H1 (cell line): ENCODE data around the gene C2orf78. TPM values are rescaled to one million over a fixed set of nuclear protein-coding genes. Genes with fewer than 3 reads are reported as not detected.

ENCODE experiments used
- CTCF ChIA-PET: fragments of 300-600 bp; sonication (Branson Sonifier 250); formaldehyde crosslinking; loops from one replicate; lab custom pipeline; 2021; ENCODE audit not compliant: partially characterized antibody; lab: Charles Lee
- POLR2A ChIA-PET: fragments of 300-600 bp; sonication (Branson Sonifier 250); formaldehyde crosslinking; loops from one replicate; lab custom pipeline; 2021; ENCODE audit warnings: inconsistent platforms; ENCODE audit not compliant: partially characterized antibody; lab: Charles Lee
- DNase-seq, 2 experiments: peaks; one replicate each; pipeline versions ENCODE4 v3.0.0 to v3.0.0-alpha.2; 2010 to 2022; ENCODE audit warnings: low spot score in 2 of 2, low read depth in 1 of 2, mixed read lengths in 1 of 2
- FAIRE-seq: peaks from 2 replicates; lab custom pipeline; 2011; peaks lifted over from hg19 to GRCh38; lab: Jason Lieb, UNC
- H2AFZ ChIP-seq: 2 replicates; pipeline ENCODE4 v1.8.1; 2012; ENCODE audit warnings: low read length, inconsistent platforms
- H2AK5ac ChIP-seq: 2 replicates; pipeline ENCODE4 v1.6.1; 2013; ENCODE audit warnings: low read depth, low read length
- H2BK120ac ChIP-seq: replicated peaks from 2 replicates; pipeline ENCODE3; 2013; ENCODE audit warnings: low read depth, low read length, inconsistent platforms
- H2BK12ac ChIP-seq: 2 replicates; pipeline ENCODE4 v1.6.1; 2013; ENCODE audit warnings: low read depth, low read length
- H2BK15ac ChIP-seq: 2 replicates; pipeline ENCODE4 v1.6.1; 2013; ENCODE audit warnings: low read length
- H2BK20ac ChIP-seq: 2 replicates; pipeline ENCODE4 v1.6.1; 2013; ENCODE audit warnings: low read length
- H2BK5ac ChIP-seq: 2 replicates; pipeline ENCODE4 v1.6.1; 2013; ENCODE audit warnings: low read depth, low read length
- H3K14ac ChIP-seq: 2 replicates; pipeline ENCODE4 v1.6.1; 2013; ENCODE audit warnings: inconsistent platforms; ENCODE audit not compliant: insufficient read length
- H3K18ac ChIP-seq: 2 replicates; pipeline ENCODE4 v1.6.1; 2013; ENCODE audit warnings: low read length; ENCODE audit errors: extremely low read depth
- H3K23ac ChIP-seq: 2 replicates; pipeline ENCODE4 v1.6.1; 2013; ENCODE audit warnings: inconsistent platforms; ENCODE audit not compliant: insufficient read length
- H3K23me2 ChIP-seq: 2 replicates; pipeline ENCODE4 v1.6.1; 2013; ENCODE audit warnings: low read depth, low read length
- H3K27ac ChIP-seq: 2 replicates; pipeline ENCODE4 v1.6.1; 2011; ENCODE audit warnings: low read depth, low read length, inconsistent platforms
- H3K27me3 ChIP-seq, 4 experiments: replicated peaks in 1 of 4; 1 replicate in 1 of 4; 2 replicates in 3 of 4; pipeline versions ENCODE4 v1.6.1 to v1.8.1; 2011 to 2013; ENCODE audit warnings: low read length in 3 of 4, mild to moderate bottlenecking in 3 of 4, inconsistent platforms in 2 of 4, mixed read lengths in 2 of 4, moderate library complexity in 1 of 4; ENCODE audit not compliant: control insufficient read depth in 3 of 4, insufficient read depth in 3 of 4; ENCODE audit errors: extremely low read depth in 1 of 4
- H3K36me3 ChIP-seq, 4 experiments: 2 replicates each; pipeline versions ENCODE4 v1.6.1 to v1.8.1; 2011 to 2013; ENCODE audit warnings: mild to moderate bottlenecking in 4 of 4, low read length in 3 of 4, moderate library complexity in 2 of 4, control low read depth in 1 of 4, inconsistent platforms in 1 of 4; ENCODE audit not compliant: insufficient read depth in 4 of 4, control insufficient read depth in 2 of 4
- H3K4ac ChIP-seq: replicated peaks from 2 replicates; pipeline ENCODE3; 2013; ENCODE audit warnings: low read length, low read depth, mixed read lengths, inconsistent platforms; ENCODE audit not compliant: insufficient read length
- H3K4me1 ChIP-seq, 4 experiments: replicated peaks in 1 of 4; 1 replicate in 1 of 4; 2 replicates in 3 of 4; pipeline versions ENCODE4 v1.6.1 to v1.8.1; 2011 to 2013; ENCODE audit warnings: low read length in 3 of 4, inconsistent platforms in 2 of 4, mixed read lengths in 1 of 4; ENCODE audit not compliant: insufficient read depth in 4 of 4, control insufficient read depth in 3 of 4
- H3K4me2 ChIP-seq, 2 experiments: 2 replicates each; pipeline versions ENCODE4 v1.6.1 to v1.8.1; 2011 to 2013; ENCODE audit warnings: low read depth in 2 of 2, low read length in 2 of 2, control low read depth in 1 of 2, inconsistent platforms in 1 of 2, mild to moderate bottlenecking in 1 of 2; ENCODE audit not compliant: insufficient read depth in 1 of 2
- H3K4me3 ChIP-seq, 4 experiments: fragments of 200-600, 300-600 bp in 1 of 4; sonication (generic), shearing (Covaris generic), sonication (Bioruptor Twin) in 1 of 4; 2 replicates each; pipeline versions ENCODE4 v1.5.1 to v1.8.1; 2011 to 2016; ENCODE audit warnings: low read length in 4 of 4, low read depth in 3 of 4, control low read depth in 2 of 4, inconsistent platforms in 2 of 4, mild to moderate bottlenecking in 2 of 4, mixed read lengths in 1 of 4, moderate library complexity in 1 of 4; ENCODE audit not compliant: insufficient read depth in 2 of 4; ENCODE audit errors: extremely low read depth in 1 of 4
- H3K56ac ChIP-seq: replicated peaks from 2 replicates; pipeline ENCODE3; 2013; ENCODE audit warnings: low read depth, mild to moderate bottlenecking, mixed read lengths, low read length, inconsistent platforms; ENCODE audit not compliant: insufficient read length
- H3K79me1 ChIP-seq: 2 replicates; pipeline ENCODE4 v1.6.1; 2013; ENCODE audit warnings: low read depth, low read length, control low read depth
- H3K79me2 ChIP-seq, 2 experiments: 2 replicates each; pipeline versions ENCODE4 v1.6.1 to v1.8.1; 2012 to 2013; ENCODE audit warnings: low read length in 2 of 2, mild to moderate bottlenecking in 2 of 2, inconsistent platforms in 1 of 2; ENCODE audit not compliant: insufficient read depth in 2 of 2, control insufficient read depth in 1 of 2
- H3K9ac ChIP-seq, 4 experiments: replicated peaks in 1 of 4; 1 replicate in 1 of 4; 2 replicates in 3 of 4; pipeline versions ENCODE4 v1.6.1 to v1.8.1; 2011 to 2013; ENCODE audit warnings: low read depth in 3 of 4, low read length in 3 of 4, control low read depth in 2 of 4, mild to moderate bottlenecking in 2 of 4, moderate library complexity in 2 of 4, inconsistent platforms in 1 of 4; ENCODE audit errors: extremely low read depth in 1 of 4
- H3K9me3 ChIP-seq, 2 experiments: 2 replicates each; pipeline versions ENCODE4 v1.6.1 to v1.8.1; 2012 to 2013; ENCODE audit warnings: mild to moderate bottlenecking in 2 of 2, moderate library complexity in 2 of 2, control low read depth in 1 of 2, inconsistent platforms in 1 of 2, low read depth in 1 of 2, low read length in 1 of 2, mixed read lengths in 1 of 2; ENCODE audit not compliant: insufficient read depth in 2 of 2
- H4K20me1 ChIP-seq, 2 experiments: replicated peaks in 1 of 2; 2 replicates each; pipeline versions ENCODE3 to v1.8.1; 2011 to 2013; ENCODE audit warnings: inconsistent platforms in 2 of 2, low read length in 2 of 2, mild to moderate bottlenecking in 1 of 2; ENCODE audit not compliant: insufficient read depth in 2 of 2, control insufficient read depth in 1 of 2
- H4K5ac ChIP-seq: 2 replicates; pipeline ENCODE4 v1.6.1; 2013; ENCODE audit warnings: low read length, low read depth, mixed read lengths, inconsistent platforms; ENCODE audit not compliant: insufficient read length
- H4K8ac ChIP-seq: 2 replicates; pipeline ENCODE4 v1.8.0; 2013; ENCODE audit warnings: mild to moderate bottlenecking, moderate library complexity, low read length, inconsistent platforms; ENCODE audit not compliant: insufficient read depth; ENCODE audit errors: extremely low read depth
- H4K91ac ChIP-seq: replicated peaks from 2 replicates; pipeline ENCODE3; 2013; ENCODE audit warnings: low read length, mixed read lengths, inconsistent platforms; ENCODE audit not compliant: insufficient read length
- CBX5 ChIP-seq: fragments of 300-800, 300-1000 bp; sonication (generic); IDR thresholded peaks from 2 replicates; pipeline ENCODE4 v1.7.1; 2016; ENCODE audit warnings: antibody characterized with exemption, low read length, low read depth
- CHD1 ChIP-seq: IDR thresholded peaks from 2 replicates; pipeline ENCODE4 v1.6.1; 2012; ENCODE audit warnings: low read depth, low read length, improper control_type of control experiment
- FOSL1 ChIP-seq: IDR thresholded peaks from 2 replicates; pipeline ENCODE4 v1.6.1; 2011; ENCODE audit warnings: mild to moderate bottlenecking, low read depth, low read length, moderate library complexity; ENCODE audit not compliant: insufficient read depth
- GABPA ChIP-seq: IDR thresholded peaks from 2 replicates; pipeline ENCODE4 v1.6.1; 2011; ENCODE audit warnings: mild to moderate bottlenecking, low read length, moderate library complexity, borderline replicate concordance; ENCODE audit not compliant: insufficient read depth
- HDAC6 ChIP-seq: IDR thresholded peaks from one replicate; pipeline ENCODE4 v1.7.1; 2012; ENCODE audit warnings: low read depth, mild to moderate bottlenecking, inconsistent platforms, low read length, moderate library complexity
- NANOG ChIP-seq: IDR thresholded peaks from 2 replicates; pipeline ENCODE4 v1.6.1; 2011; ENCODE audit warnings: low read length, low read depth, mild to moderate bottlenecking, inconsistent platforms; ENCODE audit not compliant: insufficient read depth, poor library complexity, severe bottlenecking
- SAP30 ChIP-seq: fragments of 300-600 bp; sonication (generic); IDR thresholded peaks from 2 replicates; pipeline ENCODE4 v1.7.1; 2012; ENCODE audit warnings: low read length, moderate library complexity, mild to moderate bottlenecking, inconsistent platforms; ENCODE audit not compliant: insufficient read depth, insufficient replicate concordance
- SUZ12 ChIP-seq: fragments of 200-600 bp; sonication (generic); IDR thresholded peaks from 2 replicates; pipeline ENCODE4 v1.6.1; 2012; ENCODE audit warnings: mild to moderate bottlenecking, inconsistent platforms, low read length, moderate library complexity, mixed read lengths
- ZNF274 ChIP-seq: IDR thresholded peaks from 2 replicates; pipeline ENCODE4 v1.7.0; 2012; ENCODE audit warnings: low read length, borderline replicate concordance; ENCODE audit errors: extremely low read depth
- WGBS, 2 experiments: shearing (Covaris generic) in 1 of 2; methylation state at CpG; one replicate each; pipeline versions ENCODE4 v1.1.6 to v1.1.7; 2013 to 2015; ENCODE audit warnings: low lambda C conversion rate in 2 of 2, mixed read lengths in 2 of 2, inconsistent platforms in 1 of 2, low coverage in 1 of 2, missing lambda C conversion rate in 1 of 2; ENCODE audit not compliant: insufficient replicate concordance in 2 of 2, insufficient coverage in 1 of 2, insufficient read length in 1 of 2; ENCODE audit errors: extremely low coverage in 1 of 2, missing lambda C conversion rate in 1 of 2; 5-methylcytosine and 5-hydroxymethylcytosine counted together
- polyA plus RNA-seq, 7 experiments: library from polyadenylated mRNA; depleted of rRNA in 3 of 7; stranded (reverse) in 5 of 7; unstranded in 2 of 7; fragments of >200 nt in 5 of 7; fragments of 200-250 nt in 2 of 7; gene quantifications; 1 replicate in 5 of 7; 2 replicates in 1 of 7; 4 replicates in 1 of 7; pipeline versions ENCODE4 v1.2.1 to v1.2.3, GENCODE V29; 2011 to 2013; ENCODE audit warnings: missing spikeins in 2 of 7, mixed read lengths in 2 of 7
- total RNA-seq: library from RNA; stranded (reverse); fragmentation: NEBNext Ultra II Directional; extraction: Animal tissue kit (Norgen Biotek cat#: 25700); gene quantifications from 2 replicates; pipeline ENCODE4 v1.2.1, GENCODE V29; 2021
- TF ChIP-seq, protein P1 (sequence below), 3 experiments: IDR thresholded peaks; 1 replicate in 2 of 3; 2 replicates in 1 of 3; pipeline versions ENCODE4 v1.5.1 to v1.6.1; 2011; ENCODE audit warnings: low read length in 3 of 3, mild to moderate bottlenecking in 3 of 3, inconsistent platforms in 2 of 3, low read depth in 1 of 3, moderate library complexity in 1 of 3; ENCODE audit not compliant: insufficient read depth in 1 of 3; ENCODE audit errors: control extremely low read depth in 1 of 3
- TF ChIP-seq, protein P2 (sequence below): IDR thresholded peaks from 2 replicates; pipeline ENCODE4 v1.6.1; 2011; ENCODE audit warnings: low read depth, mild to moderate bottlenecking, low read length; ENCODE audit not compliant: insufficient read depth

The C2orf78 gene
- total and polyA plus RNA-seq, 2 of the 8 experiments (the other 6 are each of a cell fraction or from before 2014, with no cell fraction given), result 0.39 to 0.89 TPM

DNA sequence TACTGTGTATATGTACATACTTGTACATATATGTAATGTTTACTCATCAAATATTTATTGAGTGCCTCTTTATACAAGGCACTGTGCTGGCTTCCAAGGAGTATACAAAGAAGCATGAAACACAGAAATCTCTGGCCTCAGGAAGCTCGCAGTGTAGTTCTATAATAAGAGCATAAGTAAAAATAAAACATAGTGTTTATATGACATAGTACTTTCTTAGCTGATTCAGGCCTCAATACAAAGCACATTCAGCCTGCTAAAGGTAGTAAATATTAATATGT, 58.7 kb downstream of the C2orf78 start:
- ChIA-PET POLR2A (no interaction called here), CTCF (interaction anchor here (0.9 to 1.8 kb wide), 5 partner anchors 10 to 90 kb away, joined by 3 to 4 read pairs (median 3); no protein-coding TSS in a partner anchor)
- H3K4me1 ChIP-seq, result no peaks in the 10 kb centered on the region
- H3K18ac ChIP-seq, result no peak overlapping the region
- no peak overlapping the region for H3K56ac ChIP-seq
- FAIRE-seq (no peak), DNase-seq (no peak)
- no peak overlapping the region for H3K9ac ChIP-seq
- H2BK12ac ChIP-seq, result no peak overlapping the region
- WGBS, 2 experiments, result 96% methylated on average over 1 of the region's 1 CpG; no CpG with 5 or more reads in 1 of the 2 experiments
- H3K79me2 ChIP-seq, result 0 out of 4 replicates have a peak, but pooled peaks cover 0 to 5% of the 10 kb centered on the region in 2 experiments
- H3K27ac ChIP-seq, result no peak overlapping the region
- H2AK5ac ChIP-seq, result no peak overlapping the region
- no peak overlapping the region for H2BK120ac ChIP-seq
- H3K4me2 ChIP-seq, result no peak overlapping the region
- H3K27me3 ChIP-seq, result no peaks in the 10 kb centered on the region
- no peak overlapping the region for H3K4ac ChIP-seq
- no peaks in the 10 kb centered on the region for H3K23me2 ChIP-seq
- H2AFZ ChIP-seq, result no peak overlapping the region
- no peak overlapping the region for H2BK5ac ChIP-seq
- H3K36me3 ChIP-seq, result peaks cover 11 to 44% (median 25%) of the 10 kb centered on the region in 4 experiments
- H4K5ac ChIP-seq, result no peak overlapping the region
- H3K4me3 ChIP-seq, result no peak overlapping the region
- no peak overlapping the region for H3K14ac ChIP-seq
- peaks cover 2 to 6% of the 10 kb centered on the region in 2 experiments for H4K20me1 ChIP-seq
- H4K8ac ChIP-seq, result no peak overlapping the region
- H2BK15ac ChIP-seq, result no peak overlapping the region
- no peaks in the 10 kb centered on the region for H3K9me3 ChIP-seq
- no peak overlapping the region for H2BK20ac ChIP-seq
- H3K79me1 ChIP-seq, result no peaks in the 10 kb centered on the region
- no peak overlapping the region for H4K91ac ChIP-seq
- H3K23ac ChIP-seq, result no peak overlapping the region
- no peak for TF ChIP-seq NANOG
- TF ChIP-seq FOSL1, result no peak
- no peak for TF ChIP-seq HDAC6
- TF ChIP-seq SUZ12, result no peak
- TF ChIP-seq, protein P1, sequence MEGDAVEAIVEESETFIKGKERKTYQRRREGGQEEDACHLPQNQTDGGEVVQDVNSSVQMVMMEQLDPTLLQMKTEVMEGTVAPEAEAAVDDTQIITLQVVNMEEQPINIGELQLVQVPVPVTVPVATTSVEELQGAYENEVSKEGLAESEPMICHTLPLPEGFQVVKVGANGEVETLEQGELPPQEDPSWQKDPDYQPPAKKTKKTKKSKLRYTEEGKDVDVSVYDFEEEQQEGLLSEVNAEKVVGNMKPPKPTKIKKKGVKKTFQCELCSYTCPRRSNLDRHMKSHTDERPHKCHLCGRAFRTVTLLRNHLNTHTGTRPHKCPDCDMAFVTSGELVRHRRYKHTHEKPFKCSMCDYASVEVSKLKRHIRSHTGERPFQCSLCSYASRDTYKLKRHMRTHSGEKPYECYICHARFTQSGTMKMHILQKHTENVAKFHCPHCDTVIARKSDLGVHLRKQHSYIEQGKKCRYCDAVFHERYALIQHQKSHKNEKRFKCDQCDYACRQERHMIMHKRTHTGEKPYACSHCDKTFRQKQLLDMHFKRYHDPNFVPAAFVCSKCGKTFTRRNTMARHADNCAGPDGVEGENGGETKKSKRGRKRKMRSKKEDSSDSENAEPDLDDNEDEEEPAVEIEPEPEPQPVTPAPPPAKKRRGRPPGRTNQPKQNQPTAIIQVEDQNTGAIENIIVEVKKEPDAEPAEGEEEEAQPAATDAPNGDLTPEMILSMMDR (IDR thresholded peaks at IDR 0.05; ENCODE audit: control extremely low read depth in 1 of 3, insufficient read depth in 1 of 3, low read depth in 1 of 3, low read length in 3 of 3), result no peak
- no peak for TF ChIP-seq GABPA
- no peak for TF ChIP-seq CHD1
- no peak for TF ChIP-seq SAP30
- TF ChIP-seq ZNF274, result no peak
- TF ChIP-seq, protein P2, sequence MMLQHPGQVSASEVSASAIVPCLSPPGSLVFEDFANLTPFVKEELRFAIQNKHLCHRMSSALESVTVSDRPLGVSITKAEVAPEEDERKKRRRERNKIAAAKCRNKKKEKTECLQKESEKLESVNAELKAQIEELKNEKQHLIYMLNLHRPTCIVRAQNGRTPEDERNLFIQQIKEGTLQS, result no peak
- no peak for TF ChIP-seq CBX5
